Astrocyte of the spinal cord (primary cell): ENCODE measurements around the gene POLR3F.

Source experiments
- DNase-seq: peaks from one replicate; pipeline ENCODE4 v3.0.0; 2011; ENCODE audit warnings: low read depth, low spot score
- H3K4me3 ChIP-seq: 2 replicates; pipeline ENCODE4 v1.5.1; 2011; ENCODE audit warnings: low read depth, mild to moderate bottlenecking, low read length, moderate library complexity
- CTCF ChIP-seq: IDR thresholded peaks from 2 replicates; pipeline ENCODE4 v1.5.1; 2012; ENCODE audit warnings: low read depth, mild to moderate bottlenecking, low read length, inconsistent platforms
- in situ Hi-C: cut with HindIII; loops from 2 replicates; pipeline ENCODE4 v1.10.0; 2017; ENCODE audit warnings: low sequenced_read_pairs

Gene POLR3F

GRCh38 chr20:18436847-18437246, 30.3 kb upstream of the POLR3F start:
- no peak overlapping the region for H3K4me3 ChIP-seq
- no peak for TF ChIP-seq CTCF
- DNase-seq = no peak
- in situ Hi-C loops = no loop called here

GRCh38 chr20:18440403-18440802, 26.8 kb upstream of the POLR3F start:
- no peak for DNase-seq
- no peak overlapping the region for H3K4me3 ChIP-seq
- TF ChIP-seq CTCF = no peak
- in situ Hi-C loops = no loop called here

- TF ChIP-seq CTCF = no peak
- no peak overlapping the region for H3K4me3 ChIP-seq
- peak; percentile 1 for DNase-seq
- in situ Hi-C loops = no loop called here
These were observed 23.3 kb upstream of the POLR3F start for GRCh38 chr20:18443886-18444285.

- in situ Hi-C loops = no loop called here
- no peak for TF ChIP-seq CTCF
- H3K4me3 ChIP-seq = no peak overlapping the region
- DNase-seq = no peak
These were observed 10.6 kb upstream of the POLR3F start for GRCh38 chr20:18456600-18456999.

GRCh38 chr20:18465536-18466200, 1.5 kb upstream of the POLR3F start:
- in situ Hi-C loops = no loop called here
- TF ChIP-seq CTCF = no peak
- H3K4me3 ChIP-seq = no peak overlapping the region
- DNase-seq = no peak

- no peak for TF ChIP-seq CTCF
- H3K4me3 ChIP-seq = peak overlapping the region; percentile 99
- in situ Hi-C loops = no loop called here
- no peak for DNase-seq
These were observed 656 bp upstream of the POLR3F start for GRCh38 chr20:18466574-18466893.

GRCh38 chr20:18477218-18477617, 10.0 kb downstream of the POLR3F start:
- no peak overlapping the region for H3K4me3 ChIP-seq
- in situ Hi-C loops = no loop called here
- no peak for DNase-seq
- TF ChIP-seq CTCF = no peak
